NCI-H2029 (cell line): Measurements from ENCODE around the gene EPS8L2.
"Not testable (repeated sequence)": the region's sequence is repeated elsewhere in the genome, so short reads cannot be mapped to it uniquely, and the experiment has no call there.

Experiments used
- DNase-seq: peaks from one replicate; lab custom pipeline; 2025; lab: John Stamatoyannopoulos, UW

EPS8L2 gene

GRCh38 chr11:690244-690643 is 15.8 kb upstream of the EPS8L2 start:
- DNase-seq = not testable (repeated sequence)

- no peak for DNase-seq
These were observed 15.0 kb upstream of the EPS8L2 start for GRCh38 chr11:690738-691633.

- no peak for DNase-seq
These were observed 14.1 kb upstream of the EPS8L2 start for GRCh38 chr11:691710-692590.

- DNase-seq = no peak
These were observed 13.1 kb upstream of the EPS8L2 start for GRCh38 chr11:692824-693414.

- no peak for DNase-seq
These were observed 12.6 kb upstream of the EPS8L2 start for GRCh38 chr11:693415-693831.

- peak; percentile 86 for DNase-seq
These were observed 12.0 kb upstream of the EPS8L2 start for GRCh38 chr11:693887-694562.

GRCh38 chr11:694563-695287 is 11.3 kb upstream of the EPS8L2 start, which contains the start of gene DEAF1:
TSS of gene DEAF1 (minus strand) at chr11:695222. CDS start at chr11:695047, 175 bp downstream.
- DNase-seq = peak; percentile 96

GRCh38 chr11:695288-695537 is 10.8 kb upstream of the EPS8L2 start:
- no peak for DNase-seq

GRCh38 chr11:695538-696248 is 10.3 kb upstream of the EPS8L2 start, which contains the start of gene TMEM80:
TSS of gene TMEM80 (plus strand) at chr11:695816. CDS start at chr11:695828, 12 bp downstream.
- DNase-seq = peak; percentile 98

- DNase-seq = no peak
These were observed 9.0 kb upstream of the EPS8L2 start for GRCh38 chr11:696955-697491.

GRCh38 chr11:697811-698311 is 8.2 kb upstream of the EPS8L2 start:
- DNase-seq = no peak

GRCh38 chr11:698493-699115 is 7.4 kb upstream of the EPS8L2 start:
- DNase-seq = no peak

GRCh38 chr11:699116-699508 is 6.9 kb upstream of the EPS8L2 start:
- DNase-seq = no peak

GRCh38 chr11:699753-700152 is 6.3 kb upstream of the EPS8L2 start:
- DNase-seq = no peak

GRCh38 chr11:701741-702461 is 4.1 kb upstream of the EPS8L2 start:
- DNase-seq = no peak

GRCh38 chr11:702462-703461 is 3.3 kb upstream of the EPS8L2 start:
- DNase-seq = peak; percentile 70

- DNase-seq = no peak
These were observed 2.5 kb upstream of the EPS8L2 start for GRCh38 chr11:703506-703905.

GRCh38 chr11:704228-704674 is 1.8 kb upstream of the EPS8L2 start:
- DNase-seq = no peak
